ENCODE results near the gene PSMD5. TPM values are rescaled to one million over a fixed set of nuclear protein-coding genes. Genes with fewer than 3 reads are reported as not detected.

Gene PSMD5
- total and polyA plus RNA-seq, 9 of the 15 experiments (the other 6 are each of a cell fraction or from before 2014, with no cell fraction given), result 46.4 to 148 (median 76.3) TPM

- CTCF ChIA-PET (ENCODE audit: low intra/inter-chr PET ratio), result no interaction called here
- H3K4me1 ChIP-seq (replicated peaks in 1 of 2; ENCODE audit: control insufficient read depth in 2 of 2, insufficient read depth in 2 of 2, low read length in 2 of 2), result peaks cover 37 to 58% of the 10 kb centered on the region in 2 experiments
- H3K27me3 ChIP-seq (ENCODE audit: control insufficient read depth in 2 of 2, insufficient read depth in 2 of 2, low read length in 2 of 2), result no peaks in the 10 kb centered on the region
- DNase-seq (ENCODE audit: extremely low read depth in 1 of 4, low spot score in 3 of 4) (peak in 1 of 4 experiments; percentile 68), ATAC-seq (peak; percentile 28), FAIRE-seq (no peak)
- peak overlapping the region; percentile 89 for H2AFZ ChIP-seq (ENCODE audit: low read depth, low read length)
- TSS peak; percentile 64 for BruUV-seq (replicated peaks)
- in situ Hi-C loops (cut with MboI), result no loop called here
- H3K27ac ChIP-seq (ENCODE audit: extremely low read depth, low read depth, low read length), result peak overlapping the region; percentile 95
- peak overlapping the region; percentile 92 to 97 for H3K9ac ChIP-seq (ENCODE audit: insufficient read depth in 1 of 2, low read depth in 2 of 2, low read length in 2 of 2)
- peak overlapping the region; percentile 54 for H3K4me3 ChIP-seq
- peaks cover 48% of the 10 kb centered on the region for H3K36me3 ChIP-seq (ENCODE audit: control insufficient read depth, insufficient read depth, low read length)
- peak overlapping the region; percentile 87 for H3K4me2 ChIP-seq (ENCODE audit: insufficient read depth, low read length)
- POLR2A ChIA-PET, result interaction anchor here (0.6 to 5.3 kb wide), 16 partner anchors 8 to 311 kb away, joined by 3 to 78 read pairs (median 5); partner anchors contain the start of gene PHF19
- no peaks in the 10 kb centered on the region for H3K9me3 ChIP-seq (replicated peaks; ENCODE audit: control insufficient read depth, insufficient read depth, low read depth, low read length)
- TF ChIP-seq WHSC1 (IDR thresholded peaks at IDR 0.05; ENCODE audit: low read length) (peak; percentile 90), CHD4 (IDR thresholded peaks at IDR 0.05; ENCODE audit: insufficient read depth, insufficient replicate concordance, low read depth, low read length, poor library complexity, severe bottlenecking) (peak; percentile 62), STAT6 (CRISPR knock-in tag; IDR thresholded peaks at IDR 0.05) (peak; percentile 68; the same call in 1 of the 2 replicates), ZFP1 (CRISPR knock-in tag; IDR thresholded peaks at IDR 0.05) (no peak), MLX (CRISPR knock-in tag; conservative IDR thresholded peaks at IDR 0.05) (0 out of 4 replicates have a peak, but pooled peaks of 1 of the 2 experiments have one; percentile 55), TSC22D4 (tag; IDR thresholded peaks at IDR 0.05) (0 out of 2 replicates have a peak, but pooled peaks have one; percentile 66), RFX7 (CRISPR knock-in tag; IDR thresholded peaks at IDR 0.05) (peak; percentile 9; the same call in 1 of the 2 replicates), ZNF253 (CRISPR knock-in tag; conservative IDR thresholded peaks at IDR 0.05) (no peak), ZNF384 (IDR thresholded peaks at IDR 0.05; ENCODE audit: low read depth, low read length) (0 out of 2 replicates have a peak, but pooled peaks have one; percentile 2), ATF3 (IDR thresholded peaks at IDR 0.05) (no peak), ATF3 (CRISPR knock-in tag; conservative IDR thresholded peaks at IDR 0.05) (peak; percentile 14; the same call in 1 of the 2 replicates)
- WGBS (ENCODE audit: insufficient coverage, low coverage, missing lambda C conversion rate), result 2% methylated on average over 18 of the region's 18 CpGs
- H3K79me2 ChIP-seq (ENCODE audit: control insufficient read depth, insufficient read depth, low read length), result peaks cover 79% of the 10 kb centered on the region
- peaks cover 4% of the 10 kb centered on the region for H3K9me1 ChIP-seq (ENCODE audit: control insufficient read depth, insufficient read depth, low read length)
- intact Hi-C loops (cut with micrococcal nuclease), result loop anchor here (2.0 to 5.0 kb wide), 5 partner anchors 35 to 140 kb away; partner anchors contain the start of gene PHF19
- H4K20me1 ChIP-seq (replicated peaks; ENCODE audit: control insufficient read depth, insufficient read depth, low read length), result no peaks in the 10 kb centered on the region; the same call in 1 of the 2 replicates
Observed at GRCh38 chr9:120841930-120842684, 615 bp downstream of the PSMD5 start.
